Ovary (tissue), 3 donors: ENCODE results near the gene ZNRD2.
"Not testable (repeated sequence)": the region's sequence is repeated elsewhere in the genome, so short reads cannot be mapped to it uniquely, and the experiment has no call there.

Experiments
- POLR2A ChIP-seq: fragments of 450-650 bp; IDR thresholded peaks from one replicate; pipeline ENCODE4 v1.6.1; 2017; ENCODE audit warnings: antibody characterized with exemption, mild to moderate bottlenecking, moderate library complexity
- TF ChIP-seq, protein P1 (sequence below), 3 donors: fragments of 450-650 bp in 2 of 3; fragments of 200-600 bp in 1 of 3; IDR thresholded peaks; one replicate each; pipeline versions ENCODE4 v1.5.1 to v1.8.0; 2016 to 2022; ENCODE audit warnings: antibody characterized with exemption in 3 of 3, mild to moderate bottlenecking in 1 of 3
- donor health status: DM: no; HTN: no; CAD: no.

DNA sequence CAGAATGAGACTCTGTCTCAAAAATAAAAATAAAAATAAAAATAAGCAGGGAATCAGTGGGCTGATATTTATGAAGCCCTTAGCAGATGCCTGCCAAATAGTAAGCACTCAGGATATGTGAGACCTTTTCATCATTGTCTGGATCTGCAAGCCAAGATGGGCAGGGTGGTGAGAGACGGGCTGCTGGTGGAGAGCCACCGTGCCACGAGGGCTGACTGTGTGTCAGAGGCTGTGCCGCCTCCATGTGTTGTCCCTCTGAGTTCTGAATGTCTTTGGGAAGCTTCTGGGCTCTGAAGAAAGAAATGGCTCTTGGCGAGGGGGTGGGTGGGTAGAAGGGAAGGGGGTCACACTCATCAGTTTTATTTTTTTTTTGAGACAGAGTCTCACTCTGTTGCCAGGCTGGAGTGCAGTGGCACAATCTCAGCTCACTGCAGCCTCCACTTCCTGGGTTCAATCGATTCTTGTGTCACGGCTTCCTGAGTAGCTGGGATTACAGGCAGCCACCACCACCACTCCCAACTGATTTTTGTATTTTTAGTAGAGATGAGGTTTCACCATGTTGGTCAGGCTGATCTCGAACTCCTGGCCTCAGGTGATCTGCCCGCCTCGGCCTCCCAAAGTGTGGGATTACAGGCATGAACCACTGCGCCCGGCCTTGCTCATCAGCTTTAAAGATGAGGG, 5.3 kb upstream of the ZNRD2 start:
- TF ChIP-seq, protein P1, sequence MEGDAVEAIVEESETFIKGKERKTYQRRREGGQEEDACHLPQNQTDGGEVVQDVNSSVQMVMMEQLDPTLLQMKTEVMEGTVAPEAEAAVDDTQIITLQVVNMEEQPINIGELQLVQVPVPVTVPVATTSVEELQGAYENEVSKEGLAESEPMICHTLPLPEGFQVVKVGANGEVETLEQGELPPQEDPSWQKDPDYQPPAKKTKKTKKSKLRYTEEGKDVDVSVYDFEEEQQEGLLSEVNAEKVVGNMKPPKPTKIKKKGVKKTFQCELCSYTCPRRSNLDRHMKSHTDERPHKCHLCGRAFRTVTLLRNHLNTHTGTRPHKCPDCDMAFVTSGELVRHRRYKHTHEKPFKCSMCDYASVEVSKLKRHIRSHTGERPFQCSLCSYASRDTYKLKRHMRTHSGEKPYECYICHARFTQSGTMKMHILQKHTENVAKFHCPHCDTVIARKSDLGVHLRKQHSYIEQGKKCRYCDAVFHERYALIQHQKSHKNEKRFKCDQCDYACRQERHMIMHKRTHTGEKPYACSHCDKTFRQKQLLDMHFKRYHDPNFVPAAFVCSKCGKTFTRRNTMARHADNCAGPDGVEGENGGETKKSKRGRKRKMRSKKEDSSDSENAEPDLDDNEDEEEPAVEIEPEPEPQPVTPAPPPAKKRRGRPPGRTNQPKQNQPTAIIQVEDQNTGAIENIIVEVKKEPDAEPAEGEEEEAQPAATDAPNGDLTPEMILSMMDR (IDR thresholded peaks at IDR 0.05), result not testable (repeated sequence)
- not testable (repeated sequence) for TF ChIP-seq POLR2A
